HL-60 (cell line): ENCODE measurements around the gene SLC7A7.

Source experiments
- DNase-seq, 2 experiments: peaks; one replicate each; pipeline ENCODE4 v3.0.0-alpha.2; 2010 to 2020; ENCODE audit warnings: low read depth in 1 of 2, low spot score in 1 of 2
- H3K27ac ChIP-seq: fragments of 250-450 bp; sonication (Bioruptor Pico); replicated peaks from 2 replicates; pipeline ENCODE4 v1.5.1; 2020; ENCODE audit warnings: mild to moderate bottlenecking, moderate library complexity
- H3K27me3 ChIP-seq: fragments of 250-450 bp; sonication (Bioruptor Pico); 2 replicates; pipeline ENCODE4 v1.5.1; 2021; ENCODE audit warnings: mild to moderate bottlenecking, moderate library complexity; ENCODE audit not compliant: insufficient read depth, poor library complexity, severe bottlenecking
- H3K4me3 ChIP-seq: replicated peaks from 2 replicates; pipeline ENCODE4 v1.5.1; 2011; ENCODE audit warnings: mild to moderate bottlenecking, control low read depth, low read length; ENCODE audit not compliant: insufficient read depth
- CTCF ChIP-seq: IDR thresholded peaks from one replicate; pipeline ENCODE4 v1.5.1; 2011; ENCODE audit warnings: low read length, control low read depth, inconsistent platforms; ENCODE audit not compliant: insufficient read depth
- GABPA ChIP-seq: IDR thresholded peaks from 2 replicates; pipeline ENCODE4 v1.6.1; 2012; ENCODE audit warnings: low read depth
- POLR2AphosphoS5 ChIP-seq: IDR thresholded peaks from 2 replicates; pipeline ENCODE4 v1.6.1; 2012; ENCODE audit warnings: low read depth
- SPI1 ChIP-seq: IDR thresholded peaks from 2 replicates; pipeline ENCODE4 v1.6.1; 2012; ENCODE audit warnings: low read depth, mild to moderate bottlenecking, borderline replicate concordance
- TF ChIP-seq, protein P1 (sequence below): IDR thresholded peaks from 2 replicates; pipeline ENCODE4 v1.6.1; 2012; ENCODE audit warnings: low read depth; ENCODE audit not compliant: insufficient replicate concordance

SLC7A7 gene

GRCh38 chr14:22848351-22849164, 33.3 kb upstream of the SLC7A7 start:
- H3K27me3 ChIP-seq: no peaks in the 10 kb centered on the region
- no peak for DNase-seq
- H3K4me3 ChIP-seq: no peak overlapping the region
- TF ChIP-seq CTCF (no peak), GABPA (no peak), POLR2AphosphoS5 (no peak), SPI1 (no peak)
- TF ChIP-seq, protein P1, sequence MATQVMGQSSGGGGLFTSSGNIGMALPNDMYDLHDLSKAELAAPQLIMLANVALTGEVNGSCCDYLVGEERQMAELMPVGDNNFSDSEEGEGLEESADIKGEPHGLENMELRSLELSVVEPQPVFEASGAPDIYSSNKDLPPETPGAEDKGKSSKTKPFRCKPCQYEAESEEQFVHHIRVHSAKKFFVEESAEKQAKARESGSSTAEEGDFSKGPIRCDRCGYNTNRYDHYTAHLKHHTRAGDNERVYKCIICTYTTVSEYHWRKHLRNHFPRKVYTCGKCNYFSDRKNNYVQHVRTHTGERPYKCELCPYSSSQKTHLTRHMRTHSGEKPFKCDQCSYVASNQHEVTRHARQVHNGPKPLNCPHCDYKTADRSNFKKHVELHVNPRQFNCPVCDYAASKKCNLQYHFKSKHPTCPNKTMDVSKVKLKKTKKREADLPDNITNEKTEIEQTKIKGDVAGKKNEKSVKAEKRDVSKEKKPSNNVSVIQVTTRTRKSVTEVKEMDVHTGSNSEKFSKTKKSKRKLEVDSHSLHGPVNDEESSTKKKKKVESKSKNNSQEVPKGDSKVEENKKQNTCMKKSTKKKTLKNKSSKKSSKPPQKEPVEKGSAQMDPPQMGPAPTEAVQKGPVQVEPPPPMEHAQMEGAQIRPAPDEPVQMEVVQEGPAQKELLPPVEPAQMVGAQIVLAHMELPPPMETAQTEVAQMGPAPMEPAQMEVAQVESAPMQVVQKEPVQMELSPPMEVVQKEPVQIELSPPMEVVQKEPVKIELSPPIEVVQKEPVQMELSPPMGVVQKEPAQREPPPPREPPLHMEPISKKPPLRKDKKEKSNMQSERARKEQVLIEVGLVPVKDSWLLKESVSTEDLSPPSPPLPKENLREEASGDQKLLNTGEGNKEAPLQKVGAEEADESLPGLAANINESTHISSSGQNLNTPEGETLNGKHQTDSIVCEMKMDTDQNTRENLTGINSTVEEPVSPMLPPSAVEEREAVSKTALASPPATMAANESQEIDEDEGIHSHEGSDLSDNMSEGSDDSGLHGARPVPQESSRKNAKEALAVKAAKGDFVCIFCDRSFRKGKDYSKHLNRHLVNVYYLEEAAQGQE: no peak
- no peak overlapping the region for H3K27ac ChIP-seq

- Histone ChIP-seq H3K27me3 (no peaks in the 10 kb centered on the region), H3K4me3 (no peak overlapping the region), H3K27ac (no peak overlapping the region)
- TF ChIP-seq, protein P1: no peak
- TF ChIP-seq POLR2AphosphoS5 (no peak), CTCF (no peak), GABPA (no peak), SPI1 (peak; percentile 51; the same call in 1 of the 2 replicates)
- DNase-seq: no peak
These were observed 32.6 kb upstream of the SLC7A7 start for GRCh38 chr14:22847661-22848341.

GRCh38 chr14:22846811-22847307, 31.6 kb upstream of the SLC7A7 start:
- Histone ChIP-seq H3K4me3 (no peak overlapping the region), H3K27me3 (no peaks in the 10 kb centered on the region), H3K27ac (no peak overlapping the region)
- TF ChIP-seq POLR2AphosphoS5 (no peak), SPI1 (no peak), GABPA (no peak), CTCF (no peak)
- TF ChIP-seq, protein P1: no peak
- DNase-seq: no peak
